Esophagus muscularis mucosa (tissue), 4 donors: ENCODE data around the gene LMNTD1. TPM values are rescaled to one million over a fixed set of nuclear protein-coding genes. Genes with fewer than 3 reads are reported as not detected.

Experiments used
- DNase-seq: peaks from one replicate; pipeline ENCODE4 v3.0.0-alpha.2; 2017; ENCODE audit errors: extremely low spot score
- H3K27ac ChIP-seq, 4 donors: fragments of 200-600 bp; sonication (generic); replicated peaks in 1 of 4; 1 replicate in 3 of 4; 2 replicates in 1 of 4; pipeline ENCODE4 v1.5.1; 2016 to 2019; ENCODE audit warnings: mild to moderate bottlenecking in 1 of 4
- H3K27me3 ChIP-seq, 4 donors: fragments of 200-600 bp; sonication (generic); one replicate each; pipeline versions ENCODE4 v1.5.1 to v1.6.0; 2016 to 2019
- H3K36me3 ChIP-seq, 4 donors: fragments of 200-600 bp; sonication (generic); one replicate each; pipeline ENCODE4 v1.5.1; 2016 to 2019
- H3K4me1 ChIP-seq, 4 donors: fragments of 200-600 bp; sonication (generic); one replicate each; pipeline ENCODE4 v1.5.1; 2016 to 2019
- H3K4me3 ChIP-seq, 4 donors: fragments of 200-600 bp; sonication (generic); 1 replicate in 2 of 4; 2 replicates in 2 of 4; pipeline ENCODE4 v1.5.1; 2016 to 2019; ENCODE audit warnings: mild to moderate bottlenecking in 4 of 4, moderate library complexity in 1 of 4
- H3K9me3 ChIP-seq, 4 donors: fragments of 200-600 bp; sonication (generic); 1 replicate in 3 of 4; 2 replicates in 1 of 4; pipeline ENCODE4 v1.5.1; 2016 to 2019
- CTCF ChIP-seq, 3 experiments: fragments of 200-600 bp in 2 of 3; fragments of 450-650 bp in 1 of 3; sonication (generic) in 2 of 3; IDR thresholded peaks; one replicate each; pipeline ENCODE4 v1.5.1; 2017 to 2019; ENCODE audit warnings: antibody characterized with exemption in 3 of 3, mild to moderate bottlenecking in 2 of 3, moderate library complexity in 1 of 3
- EP300 ChIP-seq: sonication (generic); formaldehyde crosslinking; IDR thresholded peaks from one replicate; pipeline ENCODE4 v1.6.1; 2017; ENCODE audit warnings: antibody characterized with exemption
- POLR2A ChIP-seq: fragments of 450-650 bp; IDR thresholded peaks from one replicate; pipeline ENCODE4 v1.6.1; 2017; ENCODE audit warnings: antibody characterized with exemption, moderate library complexity, mild to moderate bottlenecking, low read depth
- POLR2AphosphoS5 ChIP-seq, 2 donors: sonication (generic); formaldehyde crosslinking; IDR thresholded peaks; one replicate each; pipeline ENCODE4 v1.6.1; 2017; ENCODE audit warnings: antibody characterized with exemption in 2 of 2
- WGBS: methylation state at CpG from one replicate; pipeline ENCODE4 v1.1.5; 2018; 5-methylcytosine and 5-hydroxymethylcytosine counted together
- intact Hi-C: fragments of 100-400 bp; cut with DNase I; formaldehyde crosslinking; loops from one replicate; pipeline ENCODE4 v1.15.1; 2023
- total RNA-seq, 4 donors: library from RNA; depleted of rRNA; stranded (reverse); fragments of >200 nt; gene quantifications; one replicate each; pipeline versions ENCODE4 v1.1.0 to v1.2.1, GENCODE V29; 2016

The LMNTD1 gene
- total RNA-seq, 4 donors from 2014 or later, result 0.75 to 1.8 (median 1.2) TPM; not detected in 1

DNA sequence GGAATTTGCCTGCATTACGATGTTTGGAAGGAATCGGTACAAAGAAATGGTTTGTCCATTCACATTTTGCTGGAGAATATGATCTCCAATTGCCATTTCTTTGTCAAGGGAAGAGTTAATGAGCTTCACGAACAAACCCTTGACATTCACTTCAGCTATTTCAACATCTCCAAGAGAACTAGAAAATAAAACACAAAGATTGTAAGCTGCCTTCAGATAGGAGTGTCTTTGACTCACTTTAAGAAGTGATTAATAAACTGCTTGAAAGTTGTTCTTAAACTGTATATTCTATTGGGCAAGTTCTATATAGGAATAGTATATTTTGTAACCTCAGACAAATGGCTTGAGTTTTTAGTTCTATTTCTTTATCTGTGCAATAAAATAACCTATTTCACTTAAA, 26.3 kb downstream of the LMNTD1 start:
- Histone ChIP-seq H3K27me3 (no peaks in the 10 kb centered on the region), H3K4me1 (no peaks in the 10 kb centered on the region), H3K36me3 (no peaks in the 10 kb centered on the region), H3K27ac (no peak overlapping the region), H3K9me3 (no peaks in the 10 kb centered on the region), H3K4me3 (no peak overlapping the region)
- intact Hi-C loops, result no loop called here
- DNase-seq, result no peak
- 62% methylated on average over 3 of the region's 3 CpGs for WGBS
- no peak for TF ChIP-seq EP300
- TF ChIP-seq POLR2A, result no peak
- TF ChIP-seq POLR2AphosphoS5 (IDR thresholded peaks at IDR 0.05), result no peak
- no peak for TF ChIP-seq CTCF (IDR thresholded peaks at IDR 0.05)

DNA sequence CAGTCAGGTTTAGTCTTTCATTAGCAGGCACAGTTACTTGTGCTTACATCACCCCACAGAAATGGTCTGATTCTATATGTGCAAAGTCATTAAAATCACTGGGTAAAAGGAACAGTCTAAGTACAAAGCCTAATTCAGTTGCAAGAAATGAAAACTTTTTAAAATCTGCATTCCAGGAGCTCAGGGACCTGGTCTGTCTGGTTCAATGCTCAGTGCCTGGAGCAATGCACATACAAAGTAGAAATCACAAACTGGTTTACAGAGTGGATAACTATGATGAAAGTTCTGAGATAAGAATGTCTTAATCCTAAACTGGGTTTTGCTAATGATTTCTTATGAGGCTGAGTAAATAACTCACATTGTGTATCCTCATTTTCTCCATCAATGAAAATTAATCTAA, 28.7 kb downstream of the LMNTD1 start:
- Histone ChIP-seq H3K27me3 (no peaks in the 10 kb centered on the region), H3K9me3 (no peaks in the 10 kb centered on the region), H3K4me1 (no peaks in the 10 kb centered on the region), H3K36me3 (no peaks in the 10 kb centered on the region), H3K27ac (no peak overlapping the region), H3K4me3 (no peak overlapping the region)
- TF ChIP-seq EP300, result no peak
- no peak for TF ChIP-seq CTCF (IDR thresholded peaks at IDR 0.05)
- TF ChIP-seq POLR2AphosphoS5 (IDR thresholded peaks at IDR 0.05), result no peak
- TF ChIP-seq POLR2A, result no peak
- DNase-seq, result no peak
- intact Hi-C loops, result no loop called here

- 70% methylated on average over 5 of the region's 5 CpGs for WGBS
- TF ChIP-seq POLR2AphosphoS5 (IDR thresholded peaks at IDR 0.05) (no peak), CTCF (IDR thresholded peaks at IDR 0.05) (no peak), POLR2A (no peak), EP300 (no peak)
Measured at GRCh38 chr12:25521625-25522256, 31.3 kb downstream of the LMNTD1 start.

GRCh38 chr12:25518512-25518911, 34.6 kb downstream of the LMNTD1 start:
- Histone ChIP-seq H3K27ac (no peak overlapping the region), H3K4me1 (no peaks in the 10 kb centered on the region), H3K27me3 (no peaks in the 10 kb centered on the region), H3K9me3 (no peaks in the 10 kb centered on the region), H3K36me3 (no peaks in the 10 kb centered on the region), H3K4me3 (no peak overlapping the region)
- 86% methylated on average over 5 of the region's 5 CpGs for WGBS
- intact Hi-C loops, result no loop called here
- DNase-seq, result no peak
- TF ChIP-seq POLR2AphosphoS5 (IDR thresholded peaks at IDR 0.05) (no peak), EP300 (no peak), CTCF (IDR thresholded peaks at IDR 0.05) (no peak), POLR2A (no peak)

More at GRCh38 chr12:25521625-25522256, 31.3 kb downstream of the LMNTD1 start:
- Histone ChIP-seq H3K27me3 (no peaks in the 10 kb centered on the region), H3K4me3 (no peak overlapping the region), H3K9me3 (no peaks in the 10 kb centered on the region), H3K36me3 (no peaks in the 10 kb centered on the region), H3K27ac (no peak overlapping the region), H3K4me1 (no peaks in the 10 kb centered on the region)
- DNase-seq, result no peak
- intact Hi-C loops, result no loop called here

GRCh38 chr12:25504744-25505143, 48.3 kb downstream of the LMNTD1 start:
- Histone ChIP-seq H3K27ac (no peak overlapping the region), H3K4me1 (no peaks in the 10 kb centered on the region), H3K9me3 (no peaks in the 10 kb centered on the region), H3K36me3 (no peaks in the 10 kb centered on the region), H3K4me3 (no peak overlapping the region), H3K27me3 (no peaks in the 10 kb centered on the region)
- WGBS, result 59% methylated on average over 1 of the region's 1 CpG
- no peak for DNase-seq
- intact Hi-C loops, result no loop called here
- TF ChIP-seq CTCF (IDR thresholded peaks at IDR 0.05), result no peak
- TF ChIP-seq EP300, result no peak
- no peak for TF ChIP-seq POLR2AphosphoS5 (IDR thresholded peaks at IDR 0.05)
- TF ChIP-seq POLR2A, result no peak
